HepG2 (cell line): ENCODE data around the gene ANAPC1. TPM values are rescaled to one million over a fixed set of nuclear protein-coding genes. Genes with fewer than 3 reads are reported as not detected.
A peak's percentile ranks its signal among the peaks of the same experiment; 100 is the strongest.

Experiments
- ATAC-seq: fragments of 200-7000 bp; cut with Tn5 transposase; 3 replicates; pipeline ENCODE4 v1.9.1; 2020; ENCODE audit warnings: mild to moderate bottlenecking, moderate library complexity
- BruUV-seq: library from RNA; stranded (reverse); fragments of 400-500 nt; replicated peaks from 2 replicates; lab custom pipeline; 2021; lab: Mats Ljungman, UMichigan
- CTCF ChIA-PET: fragments of 300-600 bp; formaldehyde crosslinking; extraction: SDS; loops from one replicate; lab custom pipeline; 2021; ENCODE audit warnings: low total read pairs, inconsistent platforms, low intra/inter-chr PET ratio; lab: Yijun Ruan, JAX
- POLR2A ChIA-PET: fragments of 350-600 bp; sonication (Branson Sonifier 250); formaldehyde crosslinking; loops from one replicate; lab custom pipeline; 2020; ENCODE audit warnings: antibody characterized with exemption, inconsistent platforms; lab: Yijun Ruan, JAX
- DNase-seq: peaks from one replicate; pipeline ENCODE4 v3.0.0-alpha.2; 2015; ENCODE audit warnings: low spot score
- FAIRE-seq: peaks from 3 replicates; lab custom pipeline; 2011; peaks lifted over from hg19 to GRCh38; lab: Jason Lieb, UNC
- H2AFZ ChIP-seq: one replicate; pipeline ENCODE4 v1.6.1; 2011; ENCODE audit warnings: low read length, inconsistent platforms
- H3K27ac ChIP-seq: fragments of 300-600 bp; 3 replicates; pipeline ENCODE4 v1.8.0; 2011; ENCODE audit warnings: mixed run types, mild to moderate bottlenecking, mixed read lengths, low read length, inconsistent platforms; ENCODE audit not compliant: insufficient read depth; ENCODE audit errors: extremely low read length
- H3K27me3 ChIP-seq, 2 experiments: fragments of 200-600 bp in 1 of 2; 2 replicates in 1 of 2; 3 replicates in 1 of 2; pipeline versions ENCODE4 v1.6.0 to v1.8.0; 2011; ENCODE audit warnings: low read length in 2 of 2, mild to moderate bottlenecking in 2 of 2, moderate library complexity in 2 of 2, inconsistent platforms in 1 of 2; ENCODE audit not compliant: insufficient read depth in 2 of 2, control insufficient read depth in 1 of 2
- H3K36me3 ChIP-seq, 2 experiments: fragments of 200-600 bp in 1 of 2; replicated peaks in 1 of 2; 2 replicates in 1 of 2; 3 replicates in 1 of 2; pipeline versions ENCODE4 v1.5.1 to v1.8.0; 2011; ENCODE audit warnings: low read length in 2 of 2, inconsistent platforms in 1 of 2; ENCODE audit not compliant: insufficient read depth in 2 of 2, control insufficient read depth in 1 of 2
- H3K4me1 ChIP-seq: 2 replicates; pipeline ENCODE4 v1.5.1; 2012; ENCODE audit warnings: low read length, inconsistent platforms; ENCODE audit not compliant: insufficient read depth
- H3K4me2 ChIP-seq: 2 replicates; pipeline ENCODE4 v1.6.0; 2011; ENCODE audit warnings: low read depth, low read length, inconsistent platforms
- H3K4me3 ChIP-seq, 3 experiments: fragments of 200-600 bp in 1 of 3; sonication (generic), shearing (Covaris generic) in 1 of 3; replicated peaks in 1 of 3; 2 replicates each; pipeline ENCODE4 v1.5.1; 2011 to 2016; ENCODE audit warnings: low read length in 3 of 3, inconsistent platforms in 2 of 3, low read depth in 2 of 3, mild to moderate bottlenecking in 2 of 3, control low read depth in 1 of 3, mixed read lengths in 1 of 3; ENCODE audit not compliant: insufficient read depth in 1 of 3
- H3K79me2 ChIP-seq: one replicate; pipeline ENCODE4 v1.6.1; 2011; ENCODE audit warnings: low read length, inconsistent platforms; ENCODE audit not compliant: insufficient read depth
- H3K9ac ChIP-seq: 2 replicates; pipeline ENCODE4 v1.6.0; 2011; ENCODE audit warnings: mild to moderate bottlenecking, low read depth, low read length, inconsistent platforms; ENCODE audit not compliant: insufficient read depth
- H3K9me3 ChIP-seq: 2 replicates; pipeline ENCODE4 v1.5.1; 2012; ENCODE audit warnings: mild to moderate bottlenecking, low read length
- H4K20me1 ChIP-seq: 2 replicates; pipeline ENCODE4 v1.6.0; 2011; ENCODE audit warnings: inconsistent platforms, mild to moderate bottlenecking, low read length, moderate library complexity; ENCODE audit not compliant: insufficient read depth
- IKZF1 ChIP-seq: fragments of 450-650 bp; IDR thresholded peaks from 2 replicates; pipeline ENCODE4 v1.7.1; 2016
- MED13 ChIP-seq: sonication (generic); formaldehyde crosslinking; IDR thresholded peaks from 2 replicates; pipeline ENCODE4 v1.5.0; 2020; ENCODE audit warnings: missing genetic modification reagents
- MED8 ChIP-seq: sonication (generic); formaldehyde crosslinking; IDR thresholded peaks from 2 replicates; pipeline ENCODE4 v1.8.1; 2023; ENCODE audit warnings: mild to moderate bottlenecking, missing genetic modification reagents; ENCODE audit not compliant: insufficient replicate concordance
- POGZ ChIP-seq: sonication (generic); formaldehyde crosslinking; IDR thresholded peaks from 2 replicates; pipeline ENCODE4 v1.4.0; 2020; ENCODE audit warnings: mild to moderate bottlenecking, missing genetic modification reagents
- ZKSCAN8 ChIP-seq: IDR thresholded peaks from 2 replicates; pipeline ENCODE4 v1.6.1; 2016; ENCODE audit warnings: borderline replicate concordance, missing genetic modification reagents, missing compliant biosample characterization
- ZNF543 ChIP-seq: sonication (generic); formaldehyde crosslinking; IDR thresholded peaks from 2 replicates; pipeline ENCODE4 v1.4.0; 2020; ENCODE audit warnings: mild to moderate bottlenecking, missing genetic modification reagents
- ZNF556 ChIP-seq: sonication (generic); formaldehyde crosslinking; IDR thresholded peaks from 2 replicates; pipeline ENCODE4 v1.4.0; 2020; ENCODE audit warnings: mild to moderate bottlenecking, missing genetic modification reagents, borderline replicate concordance
- ZNF576 ChIP-seq: sonication (generic); formaldehyde crosslinking; IDR thresholded peaks from 2 replicates; pipeline ENCODE4 v1.4.0; 2020; ENCODE audit warnings: mild to moderate bottlenecking, missing genetic modification reagents
- ZNF615 ChIP-seq: sonication (generic); formaldehyde crosslinking; IDR thresholded peaks from 2 replicates; pipeline ENCODE4 v1.5.0; 2020; ENCODE audit warnings: mild to moderate bottlenecking, missing genetic modification reagents, borderline replicate concordance
- WGBS: methylation state at CpG from one replicate; pipeline ENCODE4 v1.1.6; 2017; ENCODE audit warnings: low lambda C conversion rate; 5-methylcytosine and 5-hydroxymethylcytosine counted together
- in situ Hi-C: cut with HindIII; loops from 2 replicates; pipeline ENCODE4 v1.10.0; 2017; ENCODE audit warnings: low pct_unique_long_range_greater_than_20kb; ENCODE audit not compliant: extremely low pct_ligation_motif_present
- intact Hi-C: fragments of 100-400 bp; cut with micrococcal nuclease; formaldehyde crosslinking; loops from one replicate; pipeline ENCODE4 v1.10.0; 2022; ENCODE audit not compliant: unreplicated experiment
- polyA plus RNA-seq, 8 experiments: library from polyadenylated mRNA; depleted of rRNA in 3 of 8; stranded (reverse) in 7 of 8; unstranded in 1 of 8; fragments of >200 nt; fragmentation: Illumina TruSeq in 4 of 8; extraction: Trizol in 4 of 8; gene quantifications; 2 replicates each; pipeline versions ENCODE4 v1.2.1 to v1.2.3, GENCODE V29; 2011 to 2016; ENCODE audit warnings: low read depth in 4 of 8, missing spikeins in 1 of 8, mixed read lengths in 1 of 8; ENCODE audit not compliant: insufficient read depth in 1 of 8
- total RNA-seq, 5 experiments: library from RNA; depleted of rRNA; stranded (reverse); fragments of >200 nt; fragmentation: Illumina TruSeq; extraction: Trizol; gene quantifications; 2 replicates each; pipeline ENCODE4 v1.2.3, GENCODE V29; 2016; ENCODE audit warnings: low read depth in 1 of 5

ANAPC1 gene
- total and polyA plus RNA-seq, 2 of the 13 experiments (the other 11 are each of a cell fraction or from before 2014, with no cell fraction given): 50.0 to 89.7 TPM

- BruUV-seq: TSS peak; percentile 5
- no peak for FAIRE-seq
- intact Hi-C loops: loop anchor here (5.0 kb wide), 1 partner anchor 36 kb away; no protein-coding TSS in a partner anchor
- no peaks in the 10 kb centered on the region for H4K20me1 ChIP-seq
- in situ Hi-C loops: no loop called here
- no peak overlapping the region for H3K27ac ChIP-seq
- H3K9ac ChIP-seq: no peak overlapping the region
- WGBS: 94% methylated on average over 4 of the region's 4 CpGs
- no peak for DNase-seq
- peaks cover 51% of the 10 kb centered on the region for H3K4me1 ChIP-seq
- ATAC-seq: no peak
- no peak overlapping the region for H3K4me2 ChIP-seq
- CTCF ChIA-PET: no interaction called here
- POLR2A ChIA-PET: no interaction called here
- H3K27me3 ChIP-seq: no peaks in the 10 kb centered on the region
- TF ChIP-seq ZNF543 (CRISPR knock-in tag): no peak
- TF ChIP-seq IKZF1: no peak
- TF ChIP-seq ZNF576: no peak
- TF ChIP-seq ZKSCAN8 (CRISPR knock-in tag): no peak
- TF ChIP-seq MED8 (CRISPR knock-in tag): no peak
- no peak for TF ChIP-seq ZNF556
- TF ChIP-seq ZNF615 (CRISPR knock-in tag): no peak
- TF ChIP-seq POGZ (CRISPR knock-in tag): no peak
- TF ChIP-seq MED13 (CRISPR knock-in tag): no peak
- TF ChIP-seq, all 625 proteins: peak for 0
- Histone ChIP-seq H3K9me3 (no peaks in the 10 kb centered on the region), H2AFZ (no peak overlapping the region), H3K36me3 (peaks cover 5 to 25% of the 10 kb centered on the region in 2 experiments; a peak in 4 of 5 replicates), H3K79me2 (peaks cover 56% of the 10 kb centered on the region), H3K4me3 (no peak overlapping the region)
These were observed 39.3 kb upstream of the ANAPC1 start for GRCh38 chr2:111923276-111923804.
